Vagina (tissue), 2 donors: ENCODE results near the gene TENM4.

Experiments
- CTCF ChIP-seq, 3 experiments: fragments of 450-650 bp in 2 of 3; fragments of 200-600 bp in 1 of 3; sonication (generic) in 1 of 3; IDR thresholded peaks; one replicate each; pipeline ENCODE4 v1.5.1; 2017 to 2019; ENCODE audit warnings: antibody characterized with exemption in 3 of 3, mild to moderate bottlenecking in 2 of 3, moderate library complexity in 2 of 3
- POLR2A ChIP-seq, 2 donors: fragments of 450-650 bp; IDR thresholded peaks; one replicate each; pipeline ENCODE4 v1.6.1; 2017; ENCODE audit warnings: antibody characterized with exemption in 2 of 2, mild to moderate bottlenecking in 2 of 2, moderate library complexity in 2 of 2
- POLR2AphosphoS5 ChIP-seq, 2 donors: sonication (generic); formaldehyde crosslinking; IDR thresholded peaks; one replicate each; pipeline ENCODE4 v1.9.0; 2017; ENCODE audit warnings: antibody characterized with exemption in 2 of 2, mild to moderate bottlenecking in 2 of 2, low read depth in 1 of 2; ENCODE audit not compliant: insufficient read depth in 1 of 2

DNA sequence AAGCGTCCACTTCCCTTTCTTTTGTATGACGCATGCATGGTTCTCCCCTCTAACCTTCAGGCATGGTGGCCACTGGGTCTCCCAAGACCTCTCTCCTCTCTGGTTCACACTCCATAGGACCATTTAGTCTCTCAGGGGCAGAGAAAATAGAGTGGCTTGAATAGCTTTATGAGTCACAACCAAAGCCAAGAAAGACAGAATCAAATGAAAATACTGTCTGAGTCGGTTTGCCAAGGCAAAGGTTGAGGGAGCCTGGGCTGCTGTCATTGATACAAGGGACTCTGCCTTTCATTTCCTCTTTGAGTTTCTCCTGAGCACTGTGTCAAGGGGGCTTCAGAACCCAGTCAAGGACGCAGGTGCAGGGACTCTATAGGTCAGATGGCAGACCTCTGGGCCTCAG lies 44.2 kb downstream of the TENM4 start:
- TF ChIP-seq CTCF (IDR thresholded peaks at IDR 0.05) (no peak), POLR2A (IDR thresholded peaks at IDR 0.05) (no peak), POLR2AphosphoS5 (IDR thresholded peaks at IDR 0.05; ENCODE audit: insufficient read depth in 1 of 2, low read depth in 1 of 2) (no peak)
